Endothelial cell (in vitro differentiated cells): ENCODE data around the gene SLC25A24. TPM values are rescaled to one million over a fixed set of nuclear protein-coding genes. Genes with fewer than 3 reads are reported as not detected.

Experiments
- DNase-seq: peaks from one replicate; pipeline ENCODE4 v3.0.0; 2021; ENCODE audit warnings: low spot score
- H3K27ac Mint-ChIP-seq: one replicate; pipeline ENCODE4 v1.8.0; 2021; ENCODE audit warnings: mixed read lengths, inconsistent platforms; ENCODE audit not compliant: unreplicated experiment
- H3K27me3 Mint-ChIP-seq: one replicate; pipeline ENCODE4 v1.8.0; 2021; ENCODE audit warnings: mild to moderate bottlenecking, moderate library complexity, mixed read lengths, inconsistent platforms; ENCODE audit not compliant: unreplicated experiment
- H3K36me3 Mint-ChIP-seq: one replicate; pipeline ENCODE4 v1.8.0; 2021; ENCODE audit warnings: mild to moderate bottlenecking, low read depth, mixed read lengths, inconsistent platforms; ENCODE audit not compliant: unreplicated experiment
- H3K4me1 Mint-ChIP-seq: one replicate; pipeline ENCODE4 v1.8.0; 2021; ENCODE audit warnings: mild to moderate bottlenecking, mixed read lengths, inconsistent platforms; ENCODE audit not compliant: unreplicated experiment
- H3K4me3 Mint-ChIP-seq: one replicate; pipeline ENCODE4 v1.8.0; 2021; ENCODE audit warnings: mild to moderate bottlenecking, mixed read lengths, inconsistent platforms; ENCODE audit not compliant: unreplicated experiment
- H3K9me3 Mint-ChIP-seq: one replicate; pipeline ENCODE4 v1.8.0; 2021; ENCODE audit warnings: mixed read lengths, inconsistent platforms; ENCODE audit not compliant: unreplicated experiment
- total RNA-seq: library from RNA; stranded (reverse); fragmentation: NEBNext Ultra II Directional; extraction: Animal tissue kit (Norgen Biotek cat#: 25700); gene quantifications from one replicate; pipeline ENCODE4 v1.2.1, GENCODE V29; 2021; ENCODE audit not compliant: unreplicated experiment
- TF ChIP-seq, protein P1 (sequence below): fragments of 200-600 bp; sonication (generic); IDR thresholded peaks from one replicate; pipeline ENCODE4 v1.5.0; 2021; ENCODE audit warnings: antibody characterized with exemption; ENCODE audit not compliant: unreplicated experiment

Gene SLC25A24
- total RNA-seq, 1 donor from 2014 or later: 51.1 TPM

DNA sequence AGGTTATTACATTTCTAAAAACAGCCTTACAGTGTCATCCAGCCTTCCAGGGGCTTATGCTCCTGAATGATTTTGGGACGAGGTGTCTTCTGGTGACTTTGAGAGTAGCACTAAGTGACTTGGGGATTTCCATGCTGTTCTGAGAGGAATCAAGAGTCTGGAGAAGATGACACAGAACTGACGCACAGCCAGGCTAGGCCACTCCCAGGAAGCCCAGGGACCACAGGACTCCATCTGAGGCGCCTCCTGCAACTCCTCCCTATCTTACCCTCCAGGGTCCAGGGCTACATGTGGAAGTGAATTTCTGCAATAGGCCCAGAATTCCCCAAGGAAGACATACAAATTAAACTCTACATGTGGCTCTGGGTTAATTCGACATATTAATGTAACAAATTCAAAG lies 92.5 kb downstream of the SLC25A24 start:
- no peak overlapping the region for H3K4me3 Mint-ChIP-seq
- no peaks in the 10 kb centered on the region for H3K9me3 Mint-ChIP-seq
- H3K27me3 Mint-ChIP-seq: peaks cover 5% of the 10 kb centered on the region
- no peak for DNase-seq
- H3K27ac Mint-ChIP-seq: no peak overlapping the region
- peaks cover 3% of the 10 kb centered on the region for H3K36me3 Mint-ChIP-seq
- peaks cover 8% of the 10 kb centered on the region for H3K4me1 Mint-ChIP-seq
- TF ChIP-seq, protein P1, sequence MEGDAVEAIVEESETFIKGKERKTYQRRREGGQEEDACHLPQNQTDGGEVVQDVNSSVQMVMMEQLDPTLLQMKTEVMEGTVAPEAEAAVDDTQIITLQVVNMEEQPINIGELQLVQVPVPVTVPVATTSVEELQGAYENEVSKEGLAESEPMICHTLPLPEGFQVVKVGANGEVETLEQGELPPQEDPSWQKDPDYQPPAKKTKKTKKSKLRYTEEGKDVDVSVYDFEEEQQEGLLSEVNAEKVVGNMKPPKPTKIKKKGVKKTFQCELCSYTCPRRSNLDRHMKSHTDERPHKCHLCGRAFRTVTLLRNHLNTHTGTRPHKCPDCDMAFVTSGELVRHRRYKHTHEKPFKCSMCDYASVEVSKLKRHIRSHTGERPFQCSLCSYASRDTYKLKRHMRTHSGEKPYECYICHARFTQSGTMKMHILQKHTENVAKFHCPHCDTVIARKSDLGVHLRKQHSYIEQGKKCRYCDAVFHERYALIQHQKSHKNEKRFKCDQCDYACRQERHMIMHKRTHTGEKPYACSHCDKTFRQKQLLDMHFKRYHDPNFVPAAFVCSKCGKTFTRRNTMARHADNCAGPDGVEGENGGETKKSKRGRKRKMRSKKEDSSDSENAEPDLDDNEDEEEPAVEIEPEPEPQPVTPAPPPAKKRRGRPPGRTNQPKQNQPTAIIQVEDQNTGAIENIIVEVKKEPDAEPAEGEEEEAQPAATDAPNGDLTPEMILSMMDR: no peak

DNA sequence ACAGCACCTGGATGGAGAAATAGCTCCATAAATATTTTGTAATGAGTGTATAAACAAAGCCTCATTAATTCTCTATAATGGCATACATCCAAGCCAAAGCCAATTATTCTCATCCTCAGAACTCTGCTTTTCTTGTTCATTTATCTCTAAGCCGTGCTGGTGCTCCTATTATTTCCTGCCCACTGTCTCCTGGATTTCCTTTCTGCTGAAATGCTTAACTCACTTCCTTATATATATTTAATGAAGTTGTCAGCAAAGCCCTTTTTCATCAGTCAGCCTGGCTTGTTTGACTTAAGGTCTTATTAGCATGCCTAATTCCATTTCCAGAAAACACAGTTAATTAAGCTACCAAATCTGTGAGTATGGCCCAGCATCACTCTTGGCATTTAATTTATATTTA lies 93.4 kb downstream of the SLC25A24 start:
- Mint-ChIP-seq H3K9me3 (no peaks in the 10 kb centered on the region), H3K27ac (no peak overlapping the region), H3K27me3 (peaks cover 2% of the 10 kb centered on the region), H3K4me3 (no peak overlapping the region), H3K36me3 (peaks cover under 1% of the 10 kb centered on the region), H3K4me1 (peaks cover 3% of the 10 kb centered on the region)
- TF ChIP-seq, protein P1: no peak
- no peak for DNase-seq

DNA sequence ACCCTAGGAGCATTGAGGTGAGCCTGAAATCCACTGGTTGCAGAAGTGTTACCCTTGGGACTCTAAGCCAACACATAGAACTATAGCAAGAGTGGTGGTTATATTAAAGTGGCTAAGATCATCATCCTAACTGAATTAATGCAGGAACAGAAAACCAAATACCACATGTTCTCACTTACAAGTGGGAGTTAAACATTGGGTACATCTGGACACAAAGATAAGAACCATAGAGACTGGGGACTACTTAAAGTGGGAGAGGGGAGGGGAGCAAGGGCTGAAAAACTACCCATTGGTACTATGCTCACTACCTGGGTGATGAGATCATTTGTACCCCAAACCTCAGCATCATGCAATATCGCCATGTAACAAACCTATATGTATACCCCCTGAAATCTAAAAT lies 100.0 kb downstream of the SLC25A24 start:
- DNase-seq: no peak
- peaks cover 1% of the 10 kb centered on the region for H3K27me3 Mint-ChIP-seq
- H3K27ac Mint-ChIP-seq: no peak overlapping the region
- H3K9me3 Mint-ChIP-seq: no peaks in the 10 kb centered on the region
- no peaks in the 10 kb centered on the region for H3K4me1 Mint-ChIP-seq
- H3K36me3 Mint-ChIP-seq: no peaks in the 10 kb centered on the region
- no peak overlapping the region for H3K4me3 Mint-ChIP-seq
- TF ChIP-seq, protein P1: no peak

DNA sequence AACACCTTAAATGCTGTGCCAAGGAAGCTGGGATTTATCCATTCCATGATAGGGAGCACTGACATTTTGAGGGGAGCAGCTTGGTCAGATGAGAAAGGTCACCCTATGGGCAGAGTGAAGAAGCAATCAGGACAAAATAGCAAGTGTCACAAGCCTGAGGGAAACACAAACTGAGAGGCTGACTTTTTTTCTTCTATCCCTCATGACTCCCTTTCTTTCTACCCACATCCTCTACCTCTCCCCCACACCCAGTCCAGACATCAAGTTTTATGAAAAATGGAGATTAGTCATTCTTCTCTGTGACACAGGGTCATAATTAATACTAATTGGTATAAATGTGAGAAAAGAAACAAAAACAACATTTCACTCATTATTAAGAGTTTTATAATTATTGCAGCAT lies 103.1 kb downstream of the SLC25A24 start:
- H3K27ac Mint-ChIP-seq: no peak overlapping the region
- H3K27me3 Mint-ChIP-seq: no peaks in the 10 kb centered on the region
- H3K4me1 Mint-ChIP-seq: peaks cover 8% of the 10 kb centered on the region
- TF ChIP-seq, protein P1: no peak
- H3K36me3 Mint-ChIP-seq: no peaks in the 10 kb centered on the region
- H3K4me3 Mint-ChIP-seq: no peak overlapping the region
- DNase-seq: no peak
- no peaks in the 10 kb centered on the region for H3K9me3 Mint-ChIP-seq

DNA sequence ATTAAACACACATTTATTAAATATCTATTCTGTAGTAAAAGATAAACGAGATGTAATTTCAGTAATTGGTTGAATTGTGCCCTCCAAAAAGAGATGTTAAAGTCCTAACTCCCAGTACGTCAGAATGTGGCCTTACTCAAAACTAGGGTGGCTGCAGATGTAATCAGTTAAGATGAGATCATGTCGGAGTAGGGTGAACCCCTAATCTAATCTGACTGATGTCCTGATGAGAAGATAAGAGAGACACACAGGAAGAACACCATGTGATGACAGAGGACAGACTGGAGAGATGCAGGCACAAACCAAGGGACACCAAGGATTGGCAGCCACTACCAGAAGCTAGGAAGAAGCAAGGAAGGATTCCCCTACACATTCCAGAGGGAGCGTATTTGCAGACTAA lies 104.1 kb downstream of the SLC25A24 start:
- Mint-ChIP-seq H3K4me1 (peaks cover 10% of the 10 kb centered on the region), H3K27me3 (no peaks in the 10 kb centered on the region), H3K36me3 (no peaks in the 10 kb centered on the region), H3K4me3 (no peak overlapping the region), H3K27ac (no peak overlapping the region), H3K9me3 (no peaks in the 10 kb centered on the region)
- TF ChIP-seq, protein P1: no peak
- DNase-seq: no peak
